T-helper 1 cell treated with Interleukin-12 subunit alpha and Interleukin-12 subunit beta and Interleukin-4 antibody, amounts not matched to agents 30 μg/mL and 1 μg/mL, for 36 hours (primary cell): ENCODE measurements around the gene UBALD2.
"Not testable (repeated sequence)": the region's sequence is repeated elsewhere in the genome, so short reads cannot be mapped to it uniquely, and the experiment has no call there.

ENCODE experiments used
- H3K27ac Mint-ChIP-seq: one replicate; pipeline ENCODE4 v1.8.0; 2021; ENCODE audit warnings: mild to moderate bottlenecking, mixed read lengths
- H3K27me3 Mint-ChIP-seq: one replicate; pipeline ENCODE4 v1.8.0; 2021; ENCODE audit warnings: low read depth, mixed read lengths
- H3K36me3 Mint-ChIP-seq: one replicate; pipeline ENCODE4 v1.8.0; 2021; ENCODE audit warnings: low read depth, mixed read lengths
- H3K4me1 Mint-ChIP-seq: one replicate; pipeline ENCODE4 v1.8.0; 2021; ENCODE audit warnings: low read depth, mixed read lengths
- H3K4me3 Mint-ChIP-seq: one replicate; pipeline ENCODE4 v1.8.0; 2021; ENCODE audit warnings: mild to moderate bottlenecking, moderate library complexity, mixed read lengths
- H3K9me3 Mint-ChIP-seq: one replicate; pipeline ENCODE4 v1.8.0; 2021; ENCODE audit warnings: mixed read lengths

The UBALD2 gene

GRCh38 chr17:76267051-76267576 is 2.0 kb downstream of the UBALD2 start:
- Mint-ChIP-seq H3K27me3 (no peaks in the 10 kb centered on the region), H3K4me1 (peaks cover 44% of the 10 kb centered on the region), H3K27ac (peak overlapping the region; percentile 98), H3K36me3 (peaks cover 41% of the 10 kb centered on the region), H3K9me3 (no peaks in the 10 kb centered on the region), H3K4me3 (peak overlapping the region; percentile 94)

GRCh38 chr17:76267581-76268001 is 2.4 kb downstream of the UBALD2 start:
- not testable (repeated sequence) for H3K27me3 Mint-ChIP-seq, H3K9me3 Mint-ChIP-seq
- Mint-ChIP-seq H3K4me1 (peaks cover 43% of the 10 kb centered on the region), H3K27ac (peak overlapping the region; percentile 98), H3K4me3 (peak overlapping the region; percentile 94), H3K36me3 (peaks cover 41% of the 10 kb centered on the region)

GRCh38 chr17:76268015-76268749 is 3.0 kb downstream of the UBALD2 start:
- peak overlapping the region; percentile 98 for H3K27ac Mint-ChIP-seq
- no peaks in the 10 kb centered on the region for H3K9me3 Mint-ChIP-seq
- H3K27me3 Mint-ChIP-seq, result no peaks in the 10 kb centered on the region
- peaks cover 39% of the 10 kb centered on the region for H3K4me1 Mint-ChIP-seq
- peaks cover 41% of the 10 kb centered on the region for H3K36me3 Mint-ChIP-seq
- H3K4me3 Mint-ChIP-seq, result peak overlapping the region; percentile 94

GRCh38 chr17:76268991-76269981 is 4.1 kb downstream of the UBALD2 start:
- H3K27me3 Mint-ChIP-seq, result no peaks in the 10 kb centered on the region

GRCh38 chr17:76270127-76270592 is 5.0 kb downstream of the UBALD2 start:
- Mint-ChIP-seq H3K4me3 (peak overlapping the region; percentile 94), H3K9me3 (no peaks in the 10 kb centered on the region), H3K27me3 (no peaks in the 10 kb centered on the region), H3K27ac (peak overlapping the region; percentile 98), H3K36me3 (peaks cover 43% of the 10 kb centered on the region), H3K4me1 (peaks cover 31% of the 10 kb centered on the region)

More at GRCh38 chr17:76268991-76269981, 4.1 kb downstream of the UBALD2 start:
- no peaks in the 10 kb centered on the region for H3K9me3 Mint-ChIP-seq
- H3K27ac Mint-ChIP-seq, result peak overlapping the region; percentile 98
- peak overlapping the region; percentile 94 for H3K4me3 Mint-ChIP-seq
- H3K4me1 Mint-ChIP-seq, result peaks cover 31% of the 10 kb centered on the region
- H3K36me3 Mint-ChIP-seq, result peaks cover 41% of the 10 kb centered on the region

- no peaks in the 10 kb centered on the region for H3K27me3 Mint-ChIP-seq
- H3K36me3 Mint-ChIP-seq, result peaks cover 43% of the 10 kb centered on the region
- H3K4me1 Mint-ChIP-seq, result peaks cover 31% of the 10 kb centered on the region
- peak overlapping the region; percentile 84 for H3K27ac Mint-ChIP-seq
- H3K9me3 Mint-ChIP-seq, result no peaks in the 10 kb centered on the region
- peak overlapping the region; percentile 74 for H3K4me3 Mint-ChIP-seq
These were observed 5.9 kb downstream of the UBALD2 start for GRCh38 chr17:76270770-76271668.

- Mint-ChIP-seq H3K4me1 (peaks cover 31% of the 10 kb centered on the region), H3K27ac (peak overlapping the region; percentile 84), H3K27me3 (no peaks in the 10 kb centered on the region), H3K36me3 (peaks cover 35% of the 10 kb centered on the region), H3K4me3 (peak overlapping the region; percentile 74), H3K9me3 (no peaks in the 10 kb centered on the region)
These were observed 6.8 kb downstream of the UBALD2 start for GRCh38 chr17:76271669-76272540.

- Mint-ChIP-seq H3K27me3 (no peaks in the 10 kb centered on the region), H3K27ac (peak overlapping the region; percentile 84), H3K9me3 (no peaks in the 10 kb centered on the region), H3K36me3 (peaks cover 28% of the 10 kb centered on the region), H3K4me1 (peaks cover 31% of the 10 kb centered on the region), H3K4me3 (peak overlapping the region; percentile 74)
These were observed 7.6 kb downstream of the UBALD2 start for GRCh38 chr17:76272541-76273444.

- Mint-ChIP-seq H3K4me3 (no peak overlapping the region), H3K9me3 (no peaks in the 10 kb centered on the region), H3K4me1 (peaks cover 26% of the 10 kb centered on the region), H3K27me3 (no peaks in the 10 kb centered on the region), H3K27ac (peak overlapping the region; percentile 84), H3K36me3 (peaks cover 21% of the 10 kb centered on the region)
These were observed 8.4 kb downstream of the UBALD2 start for GRCh38 chr17:76273445-76274111.

- peaks cover 22% of the 10 kb centered on the region for H3K4me1 Mint-ChIP-seq
- H3K27ac Mint-ChIP-seq, result peak overlapping the region; percentile 63
- no peaks in the 10 kb centered on the region for H3K27me3 Mint-ChIP-seq
- no peak overlapping the region for H3K4me3 Mint-ChIP-seq
- peaks cover 16% of the 10 kb centered on the region for H3K36me3 Mint-ChIP-seq
- no peaks in the 10 kb centered on the region for H3K9me3 Mint-ChIP-seq
These were observed 9.2 kb downstream of the UBALD2 start for GRCh38 chr17:76274112-76274956.

GRCh38 chr17:76275382-76276068 is 10.4 kb downstream of the UBALD2 start:
- Mint-ChIP-seq H3K27ac (no peak overlapping the region), H3K4me3 (no peak overlapping the region), H3K9me3 (no peaks in the 10 kb centered on the region), H3K36me3 (peaks cover 9% of the 10 kb centered on the region), H3K4me1 (peaks cover 17% of the 10 kb centered on the region), H3K27me3 (no peaks in the 10 kb centered on the region)
